GM21723 (cell line): Measurements from ENCODE around the gene NHEJ1.

Experiments used
- ATAC-seq: cut with Tn5 transposase; IDR thresholded peaks from one replicate; pipeline ENCODE4 v1.9.1; 2021; ENCODE audit warnings: mild to moderate bottlenecking, moderate library complexity; ENCODE audit not compliant: unreplicated experiment

Gene NHEJ1

DNA sequence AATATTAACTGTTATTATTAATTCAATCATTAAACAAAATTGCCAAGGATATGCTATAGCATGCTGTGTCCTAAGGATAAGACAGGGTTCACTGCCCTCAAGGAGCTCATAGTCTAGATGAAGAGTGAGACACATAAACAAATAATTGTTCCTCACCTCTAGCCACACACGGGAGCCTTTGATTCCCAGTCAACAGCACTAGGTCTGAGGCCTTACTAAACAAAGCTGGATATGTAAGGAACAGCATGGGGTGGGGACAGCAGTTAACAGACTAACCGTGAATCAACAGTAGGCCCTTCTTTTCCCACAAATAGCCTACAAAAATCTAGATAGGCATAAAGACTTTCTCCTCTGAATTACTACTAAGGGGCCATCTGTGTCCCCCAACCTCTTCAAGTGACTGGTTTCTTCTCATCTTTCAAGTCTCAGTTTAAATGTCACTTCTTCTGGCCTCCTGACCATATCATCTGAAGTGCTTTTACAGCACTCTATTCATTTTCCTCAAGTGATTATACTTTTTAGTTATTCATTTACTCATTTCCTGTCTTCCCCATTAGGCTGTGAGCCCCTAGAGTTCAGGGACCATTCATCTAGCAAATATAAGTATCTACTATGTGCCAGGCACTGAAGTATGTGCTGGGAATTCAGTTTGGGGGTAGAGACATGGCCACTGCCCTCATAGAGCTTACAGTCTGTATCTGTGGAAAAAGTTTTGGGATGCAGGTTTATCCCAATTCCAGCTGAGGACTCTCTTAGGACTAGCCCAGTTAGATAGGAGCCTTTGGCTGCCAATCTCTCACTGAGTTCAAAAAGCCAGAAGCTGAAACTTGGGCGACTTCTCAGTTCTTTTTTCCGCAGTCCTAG is 69.9 kb downstream of the NHEJ1 start:
- no peak for ATAC-seq

DNA sequence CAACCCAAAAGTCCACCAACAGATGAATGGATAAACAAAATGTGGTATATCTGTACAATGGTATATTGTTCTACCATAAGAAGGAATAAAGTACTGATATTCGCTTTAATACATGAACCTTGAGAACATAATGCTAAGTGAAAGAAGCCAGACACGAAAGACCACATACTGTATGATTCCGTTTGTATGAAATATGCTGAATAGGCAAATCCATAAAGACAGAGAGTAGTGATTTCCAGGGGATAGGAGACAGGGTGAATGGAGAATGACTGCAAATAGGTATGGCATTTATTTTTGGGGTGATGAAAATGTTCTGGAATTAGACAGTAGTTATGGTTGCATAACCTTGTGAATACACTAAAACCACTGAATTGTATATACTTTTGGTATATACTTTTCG is 71.3 kb downstream of the NHEJ1 start:
- no peak for ATAC-seq

DNA sequence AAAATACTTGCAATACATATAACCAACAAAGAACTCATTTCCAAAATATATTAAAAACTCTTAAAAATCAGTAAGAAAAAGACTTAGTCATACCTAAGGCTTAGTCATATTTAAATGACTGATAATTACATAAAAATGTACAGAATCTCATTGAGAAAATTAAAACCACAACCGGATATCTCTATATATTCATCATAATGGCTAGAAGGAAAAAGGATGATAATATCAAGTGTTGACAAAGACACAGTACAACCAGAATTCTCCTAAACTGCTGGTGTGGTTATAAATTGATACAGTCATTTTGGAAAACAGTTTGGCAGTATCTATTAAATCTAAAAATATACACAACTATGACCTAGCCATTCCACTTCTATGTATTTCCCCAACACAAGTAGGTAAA is 72.8 kb downstream of the NHEJ1 start:
- ATAC-seq = no peak

DNA sequence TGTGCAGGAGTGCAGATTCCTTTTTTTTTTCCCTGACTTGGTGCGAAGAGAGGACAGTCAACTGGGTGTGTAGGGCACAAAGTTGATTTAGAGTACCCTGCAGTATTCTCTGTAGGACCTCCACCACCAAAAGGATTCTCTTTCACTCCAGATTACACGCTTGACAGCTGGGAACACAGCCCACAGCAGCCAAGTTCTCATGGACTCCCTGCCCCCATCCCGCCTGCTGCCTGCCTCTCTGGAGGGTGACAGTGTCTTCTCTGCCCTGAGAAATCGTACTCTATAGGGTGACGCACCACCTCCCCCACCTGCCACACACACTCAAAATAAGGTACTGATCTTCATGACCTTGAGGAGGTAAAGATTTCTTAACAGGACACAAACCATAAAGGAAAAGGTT is 73.3 kb downstream of the NHEJ1 start:
- no peak for ATAC-seq

DNA sequence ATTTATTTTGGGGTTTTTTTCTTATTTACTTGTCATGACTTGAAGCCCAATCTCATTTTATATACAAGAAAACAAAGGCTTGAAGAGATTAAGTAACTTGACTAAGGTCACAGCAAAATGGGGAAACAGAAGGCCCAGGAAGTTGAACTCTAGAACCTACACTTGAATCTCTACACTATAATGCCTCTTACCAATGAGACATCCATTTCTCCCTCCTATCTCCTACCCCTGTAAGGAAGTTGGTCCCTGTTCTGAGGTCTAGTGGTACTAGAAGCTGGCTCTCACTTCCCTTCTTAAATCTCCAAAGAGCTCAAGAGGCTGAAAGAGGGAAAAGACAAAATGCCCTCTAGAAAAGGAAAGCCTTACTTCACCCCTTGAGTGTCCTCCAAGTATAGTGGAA is 74.4 kb downstream of the NHEJ1 start:
- ATAC-seq = no peak

DNA sequence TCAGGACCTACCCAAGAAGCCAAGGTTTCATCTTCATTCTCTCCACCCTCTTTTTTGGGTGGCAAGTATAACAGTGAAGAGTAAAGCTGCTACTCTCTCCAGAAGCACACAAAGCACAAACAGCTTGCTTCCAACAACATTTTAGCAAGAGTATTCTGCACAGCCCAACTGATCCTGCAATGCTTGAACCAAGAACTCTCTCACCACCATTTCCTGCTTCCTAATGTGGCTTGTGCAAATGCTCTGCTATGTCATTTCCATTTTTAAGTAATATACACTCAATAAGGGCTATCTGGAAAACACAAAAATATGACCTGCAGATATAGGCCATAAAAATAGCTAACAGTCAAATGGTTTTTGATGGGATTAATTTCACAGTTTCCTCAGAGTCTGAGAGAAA is 75.8 kb downstream of the NHEJ1 start:
- no peak for ATAC-seq

DNA sequence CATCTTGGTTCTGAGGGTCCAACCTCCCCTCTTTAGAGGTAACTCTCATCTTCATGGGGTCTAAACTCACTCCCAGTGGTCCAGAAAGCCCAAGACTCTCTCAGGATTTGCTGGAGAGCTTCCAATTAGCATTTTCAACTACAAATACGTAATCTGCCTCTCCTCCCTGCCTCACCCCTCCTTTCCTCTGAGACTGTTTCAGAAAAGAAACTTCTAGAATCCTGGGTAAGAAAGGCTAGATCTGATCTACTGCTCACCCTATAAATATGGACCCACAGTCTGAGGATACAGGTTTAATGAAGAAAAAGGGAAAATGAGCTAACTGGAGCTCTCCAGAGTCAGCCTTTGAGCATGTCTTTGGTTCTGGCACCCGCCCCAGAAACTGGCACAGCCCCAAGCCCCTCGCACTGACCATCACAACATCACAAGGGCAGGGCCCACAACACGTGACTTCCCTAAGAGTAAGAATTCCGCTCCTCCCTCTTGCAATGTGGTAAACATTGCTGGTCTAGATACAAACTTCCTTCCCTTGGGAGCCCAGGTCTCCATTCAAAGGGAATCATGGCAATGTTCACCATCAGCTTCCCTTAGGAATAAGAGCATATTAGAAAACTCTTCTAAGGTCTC is 78.2 kb downstream of the NHEJ1 start:
- ATAC-seq = no peak

DNA sequence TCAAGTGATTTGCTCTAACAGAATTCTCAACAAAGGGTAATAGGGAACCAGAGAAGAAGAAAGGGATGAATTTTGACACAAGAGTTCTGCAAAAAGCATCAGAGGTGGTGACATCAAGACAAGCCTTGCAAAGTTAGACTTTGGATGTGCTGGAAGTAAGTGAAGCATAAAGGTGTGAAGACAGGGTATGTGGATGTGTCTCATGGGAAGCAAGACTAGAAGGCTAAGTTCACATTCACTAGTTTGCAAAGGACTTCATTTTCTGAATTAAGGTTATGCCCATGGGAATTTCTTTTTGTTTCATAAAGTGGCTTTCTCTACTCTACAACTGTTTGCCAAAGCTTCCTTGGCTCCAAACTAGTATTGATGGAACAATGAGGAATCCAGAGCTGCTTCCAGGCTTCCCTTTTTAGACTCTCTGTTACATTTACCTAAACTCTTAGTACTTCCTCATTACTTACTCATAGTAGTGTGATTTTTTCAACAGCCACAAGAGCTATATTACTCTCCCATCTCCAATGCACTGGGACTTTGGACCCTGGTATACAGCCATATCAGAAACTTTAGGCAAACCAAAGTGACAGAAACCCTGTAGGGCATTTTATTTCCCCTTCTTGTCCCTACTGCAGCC is 78.8 kb downstream of the NHEJ1 start:
- ATAC-seq = no peak

DNA sequence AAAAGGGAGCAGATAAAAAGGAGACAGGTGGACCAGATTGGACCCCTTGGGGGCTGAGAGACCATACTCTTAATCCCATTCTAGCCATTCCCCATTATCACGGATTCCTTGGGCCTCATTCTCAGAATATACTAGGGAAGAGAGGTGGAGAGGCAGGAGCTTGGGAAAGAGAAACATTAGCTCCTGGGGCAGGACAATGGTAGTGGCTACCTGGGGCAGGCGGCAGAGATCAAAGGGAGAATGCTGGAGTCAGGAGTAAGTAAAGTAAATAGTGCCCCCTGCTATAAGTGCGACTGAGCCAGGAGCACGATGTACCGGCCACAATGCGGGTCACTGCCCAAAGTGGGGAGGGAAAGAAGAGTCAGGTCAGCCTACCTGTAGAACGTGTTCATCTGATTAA is 79.5 kb downstream of the NHEJ1 start:
- ATAC-seq = no peak

DNA sequence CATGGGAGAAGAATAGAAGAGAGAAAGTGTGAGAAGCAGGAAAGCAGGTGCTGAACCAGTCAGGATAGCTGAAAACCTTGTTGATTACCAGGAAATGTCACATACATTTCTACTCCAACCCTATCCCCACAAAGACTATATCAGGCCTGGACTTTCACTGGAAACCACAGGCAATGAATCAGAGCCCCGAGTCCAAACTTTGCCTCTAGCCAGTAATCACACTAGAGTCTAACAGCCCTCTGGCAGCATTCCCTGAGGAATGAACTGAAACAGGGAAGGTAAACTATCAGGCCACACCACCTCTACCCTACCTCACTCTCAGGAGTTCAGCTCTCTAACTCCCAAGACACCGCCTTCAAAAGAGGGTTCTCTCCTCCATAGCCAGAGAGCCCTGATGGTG is 81.2 kb downstream of the NHEJ1 start:
- ATAC-seq = no peak

DNA sequence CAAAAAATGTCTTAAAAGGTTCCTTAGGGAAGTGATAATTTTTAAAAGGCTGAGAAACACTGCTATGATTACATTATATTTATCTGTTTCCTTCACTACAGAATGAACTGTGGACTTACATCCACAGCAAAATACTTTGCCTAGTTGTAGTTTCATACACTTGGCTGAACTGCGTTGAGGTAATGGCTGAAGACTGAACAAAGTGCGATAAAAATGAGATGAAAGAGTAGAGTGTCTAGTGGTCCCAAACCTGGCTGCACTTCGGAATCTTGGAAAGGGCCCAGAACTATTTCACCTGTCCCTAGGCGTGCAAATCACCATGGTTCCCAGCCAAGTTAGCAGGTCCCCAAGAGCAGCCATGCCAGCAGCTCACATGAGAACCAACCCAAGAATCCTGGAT is 81.7 kb downstream of the NHEJ1 start:
- ATAC-seq = no peak

DNA sequence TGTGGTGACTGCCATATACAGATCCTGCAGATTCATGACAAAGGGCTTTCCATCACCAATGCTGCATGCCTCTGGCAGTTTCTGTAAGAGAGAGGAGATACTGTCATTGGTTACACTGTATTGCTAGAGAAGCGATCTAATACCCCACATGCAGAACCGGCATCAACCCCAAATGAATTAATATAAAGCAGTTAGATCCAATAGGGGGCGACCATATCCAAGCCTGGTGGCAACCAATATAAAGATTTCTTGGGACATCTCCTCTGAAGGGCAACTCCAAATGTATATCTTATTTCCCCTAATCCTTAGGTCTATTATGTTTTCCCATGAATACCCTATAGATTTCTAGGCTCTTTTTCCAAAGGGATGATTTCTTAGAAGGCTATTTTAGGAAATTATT is 82.5 kb downstream of the NHEJ1 start:
- no peak for ATAC-seq

DNA sequence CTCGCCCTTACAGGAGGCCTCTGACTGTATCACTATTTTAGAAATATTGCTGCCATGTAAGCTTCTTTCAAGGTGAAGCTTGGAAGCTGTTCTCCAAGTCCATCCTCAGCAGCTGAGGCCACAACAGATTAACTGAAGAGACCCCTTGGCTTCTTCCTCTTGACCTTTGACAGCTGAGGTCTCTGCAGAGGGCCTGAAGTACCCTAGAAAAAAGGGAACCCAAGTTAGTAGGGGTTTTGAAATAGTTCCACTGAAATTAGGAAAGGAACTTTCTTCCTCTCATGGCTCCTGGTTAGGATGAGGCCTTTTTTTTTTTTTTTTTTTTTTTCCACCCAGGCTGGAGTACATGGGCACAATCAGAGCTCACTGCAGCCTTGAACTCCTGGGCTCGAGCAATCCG is 84.4 kb downstream of the NHEJ1 start:
- ATAC-seq = no peak

DNA sequence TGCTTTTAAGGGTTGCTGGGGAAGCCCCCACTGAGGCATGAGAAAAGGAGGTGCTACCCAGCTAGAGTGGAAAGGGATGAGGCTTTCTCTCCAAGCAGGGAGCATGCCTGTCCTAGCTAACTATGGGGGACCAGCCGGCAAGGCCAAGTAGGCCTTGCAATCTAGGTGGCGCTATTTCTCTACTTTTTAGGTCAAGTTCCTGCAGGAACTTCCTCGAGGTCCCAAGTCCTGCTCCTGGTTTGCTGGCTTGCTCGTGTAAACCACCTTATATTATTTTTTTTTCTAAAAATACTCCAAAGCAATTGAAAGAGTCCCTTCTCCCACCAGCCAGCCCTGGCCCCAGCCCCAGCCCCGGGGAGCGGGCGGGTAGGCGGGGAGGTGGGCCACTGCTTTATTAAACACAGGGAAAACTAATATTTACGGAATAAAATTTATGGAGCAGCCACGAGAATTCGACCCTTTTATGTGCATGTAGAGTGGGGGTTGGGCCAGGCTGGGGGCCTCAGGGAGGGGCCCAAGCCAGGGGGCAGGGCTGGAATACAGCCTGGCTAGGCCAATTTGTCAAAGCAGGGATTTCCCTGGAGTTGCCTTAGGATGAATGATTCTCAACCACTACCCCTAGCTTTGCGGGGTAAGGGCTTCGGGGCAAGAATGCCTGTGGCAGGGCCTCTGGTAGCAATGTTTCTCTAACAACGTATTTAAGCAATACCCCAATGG is 87.0 kb downstream of the NHEJ1 start:
- ATAC-seq = no peak

DNA sequence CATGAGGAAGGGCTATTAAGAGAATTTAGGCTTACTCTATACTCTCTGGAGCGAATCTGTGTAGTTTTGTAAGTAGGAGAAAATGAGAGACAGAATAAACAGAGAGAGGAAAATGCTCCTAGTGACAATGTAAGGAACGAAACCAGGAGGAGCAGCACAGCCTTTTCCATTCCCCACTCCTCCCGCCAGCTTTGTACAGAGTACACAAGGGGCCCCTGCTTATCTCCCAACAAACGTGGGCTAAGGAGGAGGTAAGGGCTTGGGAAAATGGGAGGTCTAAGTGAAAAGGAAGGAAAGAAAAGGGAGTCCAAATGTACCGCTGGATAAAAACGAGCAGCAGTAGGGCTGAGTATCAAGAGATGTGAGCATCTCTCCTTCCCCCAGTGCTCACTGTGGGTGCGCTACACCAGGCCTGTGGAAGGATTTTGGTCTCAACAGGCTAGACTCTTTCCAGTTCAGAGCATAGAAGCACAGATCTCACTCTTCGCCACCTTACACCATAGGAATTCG is 87.8 kb downstream of the NHEJ1 start:
- no peak for ATAC-seq

DNA sequence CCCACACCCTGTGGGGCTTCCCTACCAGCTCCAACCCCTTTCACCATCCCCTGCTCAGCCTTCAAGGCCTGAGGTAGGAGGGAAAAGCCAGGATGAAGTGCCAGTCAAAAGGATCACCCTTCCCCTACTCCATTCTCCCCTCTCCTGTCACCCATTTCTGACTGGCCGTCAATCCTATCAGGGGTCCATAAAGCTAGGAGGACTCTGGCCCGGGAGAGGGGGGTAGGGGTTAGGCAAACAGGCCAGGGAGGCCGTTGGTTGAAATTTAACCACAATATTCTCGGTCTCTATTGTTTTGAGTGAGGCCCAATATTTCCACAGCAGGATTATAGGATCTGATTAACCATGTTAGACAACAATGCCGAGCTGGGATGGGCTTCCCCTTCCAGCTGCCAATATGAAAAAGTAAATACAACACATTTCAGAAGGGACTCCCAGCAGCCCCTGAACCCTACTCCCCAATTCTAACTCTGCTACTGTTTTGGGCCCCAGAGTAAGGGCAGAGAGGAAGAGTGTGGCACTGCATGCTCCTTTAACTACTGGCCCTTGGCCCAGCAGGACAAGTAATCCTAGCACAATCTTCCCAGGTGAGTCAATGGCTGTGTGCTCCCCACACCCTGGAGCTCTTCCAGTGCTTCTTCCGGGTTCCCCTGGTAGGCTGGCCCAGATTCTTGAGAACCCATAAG is 89.3 kb downstream of the NHEJ1 start:
- ATAC-seq = no peak

DNA sequence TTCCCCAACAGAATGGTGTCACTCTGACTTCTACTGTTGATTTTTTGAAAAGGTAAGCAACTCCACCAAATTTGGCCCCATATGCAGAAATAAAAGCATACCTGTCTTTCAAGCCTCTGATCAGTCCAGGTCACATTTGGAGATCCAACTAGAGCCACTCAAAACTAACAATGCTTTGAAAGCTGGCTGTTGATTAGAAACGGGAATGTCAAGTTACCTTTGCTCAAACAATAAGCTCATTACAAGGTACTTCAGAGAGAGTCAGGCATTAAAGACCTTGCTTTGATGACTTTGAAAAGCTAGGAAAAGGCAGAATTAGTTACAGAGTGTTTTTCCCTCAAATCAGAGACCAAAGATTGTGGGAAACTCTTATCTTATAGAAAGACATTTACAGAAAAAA is 95.1 kb downstream of the NHEJ1 start:
- ATAC-seq = no peak

DNA sequence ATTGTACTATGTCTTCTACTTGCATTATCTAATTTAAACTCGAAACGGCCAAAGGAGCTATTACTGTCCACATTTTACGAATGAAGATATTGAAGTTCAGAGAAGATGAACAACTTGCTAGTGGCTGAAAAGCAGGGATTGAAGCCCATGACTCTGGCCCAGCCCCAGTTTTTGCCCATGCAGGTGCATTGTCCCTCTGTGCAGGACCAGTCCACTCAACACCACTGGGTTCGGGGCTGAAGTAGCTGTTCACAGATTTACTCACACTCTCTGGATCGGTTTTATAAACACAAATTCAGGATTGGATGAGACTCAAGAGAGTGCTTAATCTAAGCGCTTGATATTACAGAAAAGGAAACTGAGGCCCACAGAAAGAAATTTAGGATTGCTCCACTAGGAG is 98.5 kb downstream of the NHEJ1 start:
- no peak for ATAC-seq

DNA sequence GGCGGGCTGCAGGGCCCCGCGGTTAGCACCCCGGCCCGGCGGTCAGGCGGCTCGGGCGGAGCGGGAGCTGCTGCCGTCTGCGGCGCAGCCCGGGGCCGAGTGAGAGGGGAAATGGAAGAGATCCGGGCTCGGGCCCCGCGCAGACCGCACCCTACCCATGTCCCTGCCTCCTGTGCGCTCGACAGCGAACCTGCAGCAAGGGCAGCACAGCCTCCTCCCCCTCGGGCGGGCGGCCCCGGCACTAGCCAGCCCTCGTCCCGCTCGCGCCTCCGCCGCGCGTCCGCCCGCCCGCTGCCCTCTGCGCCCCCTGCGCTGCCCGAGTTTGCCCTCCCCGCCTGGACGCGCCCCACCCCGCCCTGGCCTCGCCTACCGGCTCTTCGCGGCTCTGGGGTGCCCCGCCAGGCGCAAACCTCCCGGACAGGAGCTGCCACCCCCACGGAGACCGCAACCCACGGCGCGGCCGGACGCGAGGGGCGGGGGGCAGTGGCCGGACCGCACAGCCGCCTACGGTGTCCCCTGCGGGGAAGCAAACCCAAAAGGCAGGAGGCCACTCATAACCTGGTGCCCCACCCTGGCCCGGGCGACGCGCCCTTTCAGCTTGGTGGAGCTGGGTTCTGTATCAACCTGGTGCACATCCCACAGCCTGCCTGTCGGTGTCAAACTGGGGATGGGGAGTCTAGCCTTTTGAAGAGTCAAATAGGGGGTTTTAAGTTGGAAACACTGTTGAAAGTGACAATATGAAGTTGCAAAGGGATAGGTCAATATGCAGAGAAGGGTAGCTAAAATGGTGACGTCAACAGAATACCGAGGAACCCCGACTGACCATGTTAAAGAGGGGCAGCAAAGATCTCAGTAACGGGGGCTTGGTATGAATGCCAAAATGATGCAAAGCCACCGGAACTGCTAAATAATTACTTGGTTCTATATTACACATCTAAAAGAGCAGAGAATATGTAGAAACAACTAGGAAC is 99.5 kb downstream of the NHEJ1 start, which contains the start of gene IHH:
Gene IHH, minus strand, starts transcription at position 101 of the 971 bp plus-strand sequence. CDS start 454 bp downstream, outside the sequence.
- ATAC-seq = no peak
